HG03159 (cell line): ENCODE results near the gene COASY.
"Not testable (repeated sequence)": the region's sequence is repeated elsewhere in the genome, so short reads cannot be mapped to it uniquely, and the experiment has no call there.

Experiments used
- ATAC-seq: cut with Tn5 transposase; IDR thresholded peaks from one replicate; pipeline ENCODE4 v1.9.1; 2021; ENCODE audit warnings: mild to moderate bottlenecking, moderate library complexity; ENCODE audit not compliant: unreplicated experiment

Gene COASY

DNA sequence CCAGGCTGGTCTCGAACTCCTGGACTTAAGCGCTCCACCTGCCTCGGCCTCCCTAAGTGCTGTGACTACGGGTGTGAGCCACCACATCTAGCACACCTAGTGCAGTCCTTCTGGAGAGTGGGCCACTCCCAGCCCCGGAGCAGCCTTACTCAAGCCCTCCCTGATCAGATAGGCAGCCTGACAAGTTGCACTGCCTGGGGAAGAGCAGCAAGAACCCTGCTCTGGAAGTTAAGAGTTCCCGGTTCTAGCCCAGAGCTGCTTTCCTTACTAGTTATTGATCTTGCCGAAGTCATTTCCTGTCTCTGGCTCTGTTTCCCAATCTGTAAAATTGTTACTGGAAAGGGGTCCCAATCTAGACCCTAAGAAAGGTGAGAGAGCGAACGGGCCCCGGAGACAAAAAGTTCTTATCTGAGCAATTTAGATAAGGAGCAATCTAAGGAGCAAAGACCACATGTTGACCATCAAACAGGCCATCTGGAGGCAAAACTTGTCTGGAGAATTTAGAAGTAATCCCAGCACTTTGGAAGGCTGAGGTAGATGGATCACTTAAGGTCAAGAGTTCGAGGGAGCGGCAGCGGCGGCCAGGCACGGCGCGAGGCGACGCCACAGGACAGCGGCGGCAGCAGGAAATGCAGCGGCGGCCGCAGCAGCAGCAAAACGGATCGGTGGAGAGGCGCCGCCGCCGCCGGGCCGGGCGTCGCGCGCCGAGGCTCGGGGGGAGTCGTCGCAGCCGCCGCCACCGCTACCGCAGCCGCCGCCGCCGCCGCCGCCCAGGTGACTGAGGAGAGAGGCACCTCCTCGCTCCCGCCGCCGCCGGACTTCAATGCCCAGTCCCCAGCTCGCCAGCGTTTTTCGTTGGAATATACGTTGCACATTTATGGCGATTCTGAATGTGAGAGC lies 30.2 kb upstream of the COASY start:
- no peak for ATAC-seq

DNA sequence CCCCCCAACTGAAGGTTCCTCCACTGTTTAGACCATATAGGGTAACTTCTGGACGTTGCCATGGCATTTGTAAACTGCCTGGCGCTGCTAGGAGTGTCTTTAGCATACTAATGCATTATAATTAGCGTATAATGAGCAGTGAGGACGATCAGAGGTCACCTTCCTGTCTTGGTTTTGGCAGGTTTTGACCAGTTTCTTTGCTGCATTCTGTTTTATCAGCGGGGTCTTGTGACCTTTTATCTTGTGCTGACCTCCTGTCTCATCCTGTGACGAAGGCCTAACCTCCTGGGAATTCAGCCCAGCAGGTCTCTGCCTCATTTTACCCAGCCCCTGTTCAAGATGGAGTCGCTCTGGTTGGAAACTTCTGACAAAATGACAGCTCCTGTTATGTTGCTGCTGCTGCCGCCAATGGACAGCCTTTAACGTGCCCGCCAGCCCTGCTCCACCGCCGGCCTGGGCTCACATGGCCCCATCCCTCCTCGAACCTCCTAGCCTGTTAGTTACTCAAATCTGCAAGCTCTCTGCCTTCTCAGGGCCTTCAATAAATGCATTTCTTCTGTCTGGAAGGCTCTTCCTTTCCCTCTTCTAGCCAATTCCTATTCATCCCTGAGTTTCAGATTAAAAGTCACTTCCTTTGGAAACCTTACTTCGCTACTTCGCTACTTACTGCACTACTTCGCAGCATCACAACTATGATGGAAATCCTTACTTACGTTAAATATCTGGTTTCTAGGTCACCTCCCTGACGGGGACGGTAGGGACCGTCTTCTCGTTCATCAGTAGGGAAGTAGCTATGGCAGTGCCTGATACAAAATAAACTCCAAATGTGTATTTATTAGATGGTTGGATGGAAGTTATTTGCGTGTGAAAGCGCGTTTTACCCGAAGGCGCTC lies 26.5 kb upstream of the COASY start:
- ATAC-seq = no peak

DNA sequence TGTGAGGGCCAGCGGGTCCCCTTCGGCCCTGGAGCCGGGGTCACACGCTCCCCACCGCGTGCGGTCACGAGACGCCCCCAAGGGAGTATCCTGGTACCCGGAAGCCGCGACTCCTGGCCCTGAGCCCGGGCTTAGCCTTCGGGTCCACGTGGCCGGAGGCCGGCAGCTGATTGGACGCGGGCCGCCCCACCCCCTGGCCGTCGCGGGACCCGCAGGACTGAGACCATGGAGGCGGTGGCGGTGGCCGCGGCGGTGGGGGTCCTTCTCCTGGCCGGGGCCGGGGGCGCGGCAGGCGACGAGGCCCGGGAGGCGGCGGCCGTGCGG lies 25.9 kb upstream of the COASY start, which contains the start of gene NAGLU:
Gene NAGLU, plus strand, starts transcription at position 194 of the 324 bp plus-strand sequence. Its CDS starts 32 bp downstream, at position 226.
- ATAC-seq = peak; percentile 85

DNA sequence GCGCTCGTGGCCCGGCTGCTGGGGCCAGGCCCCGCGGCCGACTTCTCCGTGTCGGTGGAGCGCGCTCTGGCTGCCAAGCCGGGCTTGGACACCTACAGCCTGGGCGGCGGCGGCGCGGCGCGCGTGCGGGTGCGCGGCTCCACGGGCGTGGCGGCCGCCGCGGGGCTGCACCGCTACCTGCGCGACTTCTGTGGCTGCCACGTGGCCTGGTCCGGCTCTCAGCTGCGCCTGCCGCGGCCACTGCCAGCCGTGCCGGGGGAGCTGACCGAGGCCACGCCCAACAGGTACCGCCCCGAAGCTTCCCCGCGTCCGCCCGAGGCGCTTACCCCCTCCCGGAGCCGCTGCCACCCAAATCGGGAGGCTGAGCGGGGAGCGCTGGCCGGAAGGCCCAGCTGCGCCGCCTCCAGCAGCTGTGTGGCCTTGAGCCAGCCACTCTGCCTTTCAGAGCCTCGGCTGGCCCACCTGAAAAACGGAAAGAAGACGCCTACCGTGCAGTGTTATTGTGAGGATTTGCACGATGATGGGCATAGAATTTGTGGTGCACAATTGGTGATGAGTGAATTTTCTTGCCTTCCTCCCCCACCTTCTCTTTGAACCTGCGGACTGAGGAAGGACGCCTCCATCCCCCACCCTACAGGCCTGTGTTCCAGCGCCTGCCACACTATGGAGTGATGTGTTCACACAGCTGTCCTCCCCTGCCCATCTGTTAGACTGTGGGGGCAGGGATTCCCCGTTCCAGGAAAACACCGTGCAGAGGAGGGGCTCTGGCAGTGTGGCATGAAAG lies 25.4 kb upstream of the COASY start:
- ATAC-seq = peak; percentile 48

DNA sequence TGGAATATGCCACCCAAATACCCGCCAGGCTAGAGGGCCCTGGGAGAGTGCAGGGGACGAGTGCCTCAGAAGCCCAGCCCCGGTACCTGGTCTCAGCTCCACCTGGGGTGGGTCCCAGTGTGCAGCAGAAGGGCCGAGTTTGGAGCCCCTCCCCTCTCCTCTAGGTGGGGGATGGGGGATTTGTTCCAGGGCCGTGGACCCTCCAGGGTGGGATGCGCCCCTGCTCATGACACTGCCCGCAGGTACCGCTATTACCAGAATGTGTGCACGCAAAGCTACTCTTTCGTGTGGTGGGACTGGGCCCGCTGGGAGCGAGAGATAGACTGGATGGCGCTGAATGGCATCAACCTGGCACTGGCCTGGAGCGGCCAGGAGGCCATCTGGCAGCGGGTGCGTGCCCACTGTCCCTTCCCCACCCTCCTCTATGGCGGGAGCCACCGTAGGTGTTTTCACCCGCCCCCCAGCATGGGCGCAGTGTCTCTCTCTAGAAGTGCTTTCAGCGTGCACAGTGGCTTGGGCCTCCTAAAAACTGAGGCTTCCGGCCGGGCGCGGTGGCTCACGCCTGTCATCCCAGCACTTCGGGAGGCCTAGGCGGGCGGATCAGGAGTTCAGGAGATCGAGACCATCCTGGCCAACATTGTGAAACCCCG lies 24.7 kb upstream of the COASY start:
- ATAC-seq = no peak

DNA sequence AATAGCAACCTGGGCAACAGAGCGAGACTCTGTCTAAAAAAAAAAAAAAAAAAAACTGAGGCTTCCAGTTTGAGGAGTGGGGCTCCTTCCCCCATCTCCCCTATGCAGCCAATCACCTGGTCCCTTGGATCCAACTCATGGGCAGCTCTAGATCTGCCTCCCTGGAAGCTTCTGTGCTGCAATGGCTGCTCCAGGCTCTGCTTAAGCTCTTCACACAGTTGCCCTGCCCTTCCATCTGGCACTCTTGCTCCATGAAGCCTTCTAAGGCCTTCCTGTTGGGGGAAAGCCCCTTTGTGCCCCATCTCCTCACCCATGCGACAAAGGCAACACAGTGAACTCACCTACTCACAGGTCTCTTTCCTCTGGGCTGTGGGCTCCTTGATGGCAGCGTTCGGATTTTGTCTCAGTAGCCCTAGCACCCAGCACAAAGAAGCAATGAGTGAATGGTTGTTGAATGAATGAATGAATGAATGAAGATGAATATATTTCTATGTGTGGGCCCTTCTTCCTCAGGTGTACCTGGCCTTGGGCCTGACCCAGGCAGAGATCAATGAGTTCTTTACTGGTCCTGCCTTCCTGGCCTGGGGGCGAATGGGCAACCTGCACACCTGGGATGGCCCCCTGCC lies 24.0 kb upstream of the COASY start:
- ATAC-seq = no peak

DNA sequence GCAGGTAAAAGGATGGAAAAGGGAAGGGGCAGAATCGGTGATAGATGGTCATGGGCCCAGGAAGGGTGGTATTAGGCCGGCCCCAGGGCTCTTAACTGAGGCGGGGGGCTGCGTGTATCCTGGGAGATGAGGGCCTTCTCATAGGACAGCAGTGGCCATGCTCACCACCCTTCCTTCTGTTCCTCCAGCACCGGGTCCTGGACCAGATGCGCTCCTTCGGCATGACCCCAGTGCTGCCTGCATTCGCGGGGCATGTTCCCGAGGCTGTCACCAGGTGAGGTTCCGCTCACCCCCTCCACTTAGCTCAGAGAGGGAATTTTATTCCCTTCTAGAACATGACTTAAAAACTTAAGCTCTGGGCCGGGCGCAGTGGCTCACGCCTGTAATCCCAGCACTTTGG lies 23.5 kb upstream of the COASY start:
- no peak for ATAC-seq

DNA sequence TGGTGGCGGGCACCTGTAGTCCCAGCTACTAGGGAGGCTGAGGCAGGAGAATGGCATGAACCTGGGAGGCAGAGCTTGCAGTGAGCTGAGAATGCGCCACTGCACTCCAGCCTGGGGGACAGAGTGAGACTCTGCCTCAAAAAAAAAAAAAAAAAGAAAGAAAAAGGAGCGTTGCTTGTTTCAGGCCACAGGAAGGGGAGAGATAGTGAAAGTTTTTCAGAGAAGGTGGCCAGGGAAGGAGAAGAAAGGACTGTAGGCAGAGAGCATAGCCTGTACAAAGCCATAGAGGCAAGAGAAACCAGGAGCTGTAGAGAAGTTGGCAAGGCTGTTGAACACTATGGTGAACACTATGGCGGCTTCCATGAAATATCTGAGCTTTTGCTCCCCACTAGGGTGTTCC lies 21.4 kb upstream of the COASY start:
- ATAC-seq = not testable (repeated sequence)

DNA sequence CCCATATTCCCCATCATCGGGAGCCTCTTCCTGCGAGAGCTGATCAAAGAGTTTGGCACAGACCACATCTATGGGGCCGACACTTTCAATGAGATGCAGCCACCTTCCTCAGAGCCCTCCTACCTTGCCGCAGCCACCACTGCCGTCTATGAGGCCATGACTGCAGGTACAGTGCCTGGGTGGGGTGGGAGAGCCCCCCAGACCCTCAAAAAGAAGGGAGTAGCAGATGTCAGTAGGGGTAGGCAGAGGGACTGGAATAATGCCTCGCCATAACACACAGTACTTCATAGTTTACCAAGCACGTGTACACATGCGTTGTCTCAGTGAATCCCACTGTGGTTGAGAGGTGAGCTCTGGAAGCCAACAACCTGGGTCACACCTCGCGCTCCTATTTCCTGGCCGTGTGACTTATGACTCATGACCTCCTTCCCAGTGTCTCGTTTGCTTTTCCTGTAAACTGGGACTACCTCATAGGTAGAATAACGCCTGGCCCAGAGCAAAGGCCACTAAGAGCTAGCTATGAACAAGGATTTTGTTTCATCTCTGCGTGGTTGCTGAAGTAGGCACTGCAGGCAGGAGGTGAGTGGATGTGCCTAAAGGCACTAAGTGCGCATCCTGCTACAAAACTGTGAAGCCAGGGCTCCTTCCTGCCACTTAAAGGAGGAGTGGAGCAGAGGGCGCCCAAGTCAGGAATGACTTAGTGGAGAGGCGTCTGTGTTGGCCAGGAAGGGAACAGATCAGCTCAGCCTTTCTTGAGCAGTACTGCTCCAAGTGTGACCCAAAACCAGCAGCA lies 20.7 kb upstream of the COASY start:
- no peak for ATAC-seq

DNA sequence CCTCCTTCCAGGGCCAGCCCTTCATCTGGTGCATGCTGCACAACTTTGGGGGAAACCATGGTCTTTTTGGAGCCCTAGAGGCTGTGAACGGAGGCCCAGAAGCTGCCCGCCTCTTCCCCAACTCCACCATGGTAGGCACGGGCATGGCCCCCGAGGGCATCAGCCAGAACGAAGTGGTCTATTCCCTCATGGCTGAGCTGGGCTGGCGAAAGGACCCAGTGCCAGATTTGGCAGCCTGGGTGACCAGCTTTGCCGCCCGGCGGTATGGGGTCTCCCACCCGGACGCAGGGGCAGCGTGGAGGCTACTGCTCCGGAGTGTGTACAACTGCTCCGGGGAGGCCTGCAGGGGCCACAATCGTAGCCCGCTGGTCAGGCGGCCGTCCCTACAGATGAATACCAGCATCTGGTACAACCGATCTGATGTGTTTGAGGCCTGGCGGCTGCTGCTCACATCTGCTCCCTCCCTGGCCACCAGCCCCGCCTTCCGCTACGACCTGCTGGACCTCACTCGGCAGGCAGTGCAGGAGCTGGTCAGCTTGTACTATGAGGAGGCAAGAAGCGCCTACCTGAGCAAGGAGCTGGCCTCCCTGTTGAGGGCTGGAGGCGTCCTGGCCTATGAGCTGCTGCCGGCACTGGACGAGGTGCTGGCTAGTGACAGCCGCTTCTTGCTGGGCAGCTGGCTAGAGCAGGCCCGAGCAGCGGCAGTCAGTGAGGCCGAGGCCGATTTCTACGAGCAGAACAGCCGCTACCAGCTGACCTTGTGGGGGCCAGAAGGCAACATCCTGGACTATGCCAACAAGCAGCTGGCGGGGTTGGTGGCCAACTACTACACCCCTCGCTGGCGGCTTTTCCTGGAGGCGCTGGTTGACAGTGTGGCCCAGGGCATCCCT lies 18.5 kb upstream of the COASY start:
- no peak for ATAC-seq

DNA sequence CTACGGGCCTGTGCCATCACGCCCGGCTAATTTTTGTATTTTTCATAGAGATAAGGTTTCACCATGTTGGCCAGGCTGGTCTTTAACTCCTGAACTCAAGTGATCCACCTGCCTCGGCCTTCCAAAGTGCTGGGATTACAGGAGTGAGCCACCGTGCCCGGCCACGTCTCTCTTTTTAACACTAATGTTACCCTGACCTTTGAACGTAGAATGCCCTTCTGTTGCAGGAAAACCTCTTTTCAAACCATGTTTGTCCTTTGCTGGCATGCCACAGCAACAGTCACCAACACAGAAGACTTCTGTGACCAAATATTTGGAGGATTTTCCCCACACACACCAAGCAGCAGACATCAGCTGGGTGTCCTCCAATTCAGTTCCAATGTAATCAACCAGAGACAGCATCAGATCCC lies 17.1 kb upstream of the COASY start:
- ATAC-seq = no peak

DNA sequence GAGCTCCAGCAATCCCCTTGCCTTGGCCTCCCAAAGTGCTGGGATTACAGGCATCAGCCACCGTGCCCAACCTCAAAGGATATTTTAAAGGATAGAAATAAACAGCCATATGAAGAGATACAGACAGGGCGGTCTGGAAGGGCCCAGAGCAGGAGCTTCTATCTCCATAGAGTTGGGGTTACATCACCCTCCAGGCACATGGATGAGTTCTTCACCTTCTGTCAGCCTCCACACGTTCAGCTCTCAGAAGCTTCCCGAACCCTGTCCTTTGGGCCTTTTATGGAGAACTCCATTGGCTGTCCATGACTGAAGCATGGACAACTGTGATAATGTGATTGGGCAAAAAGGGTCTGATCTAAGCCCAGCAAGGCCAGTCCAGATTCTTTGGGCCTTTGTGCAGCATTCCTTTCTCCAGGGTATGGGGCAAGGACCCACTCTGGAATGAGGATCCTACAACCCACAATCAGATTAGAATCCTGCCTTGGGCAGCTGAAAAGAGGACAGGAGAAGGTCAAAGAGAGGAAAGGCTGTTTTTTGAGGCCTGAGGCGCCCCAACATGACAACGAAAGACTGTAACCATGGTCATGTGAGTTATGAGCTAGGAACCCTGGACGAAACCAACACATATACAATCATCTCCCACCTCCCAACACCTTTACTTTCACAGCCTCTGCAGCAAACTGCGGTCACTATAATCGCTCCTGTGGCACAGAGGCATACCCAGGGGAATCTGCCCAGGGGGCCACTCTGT lies 16.0 kb upstream of the COASY start:
- ATAC-seq = not testable (repeated sequence)

DNA sequence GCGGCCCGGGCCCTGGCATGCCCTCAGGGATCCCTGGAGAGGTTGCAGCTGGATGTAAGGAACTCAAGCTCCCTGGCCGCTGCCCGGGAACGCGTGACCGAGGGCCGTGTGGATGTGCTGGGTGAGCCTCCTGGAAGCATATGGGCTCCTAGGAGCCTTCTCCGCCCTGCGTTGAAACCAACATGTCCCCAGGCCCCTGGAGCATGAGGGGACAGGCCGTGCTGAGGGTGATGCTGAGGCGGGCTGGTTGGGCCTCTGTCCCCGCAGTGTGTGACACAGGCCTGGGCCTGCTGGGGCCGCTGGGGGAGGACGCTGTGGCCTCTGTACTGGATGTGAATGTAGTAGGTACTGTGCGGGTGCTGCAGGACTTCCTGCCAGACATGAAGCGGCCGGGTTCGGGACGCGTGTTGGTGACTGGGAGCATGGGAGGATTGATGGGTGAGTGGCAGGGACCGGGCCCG lies 14.9 kb upstream of the COASY start:
- ATAC-seq = no peak

DNA sequence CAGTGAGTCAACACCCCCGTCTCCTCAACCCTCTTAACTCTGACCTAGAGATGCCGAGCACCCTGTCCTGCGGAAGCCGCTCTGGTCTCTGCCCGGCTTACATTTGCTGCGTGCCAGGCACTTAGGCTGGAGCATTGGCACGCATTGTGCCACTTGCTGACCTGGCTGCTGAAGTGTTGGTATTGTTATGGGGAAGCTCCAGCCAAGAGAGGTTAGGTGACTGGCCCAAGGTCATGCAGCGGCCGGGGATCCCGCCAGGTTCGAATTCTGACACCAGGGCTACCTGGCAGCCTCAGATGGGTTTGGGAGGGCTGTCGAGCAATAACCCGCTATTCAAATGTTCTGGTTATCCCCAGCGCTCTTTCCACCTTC lies 14.3 kb upstream of the COASY start:
- no peak for ATAC-seq

DNA sequence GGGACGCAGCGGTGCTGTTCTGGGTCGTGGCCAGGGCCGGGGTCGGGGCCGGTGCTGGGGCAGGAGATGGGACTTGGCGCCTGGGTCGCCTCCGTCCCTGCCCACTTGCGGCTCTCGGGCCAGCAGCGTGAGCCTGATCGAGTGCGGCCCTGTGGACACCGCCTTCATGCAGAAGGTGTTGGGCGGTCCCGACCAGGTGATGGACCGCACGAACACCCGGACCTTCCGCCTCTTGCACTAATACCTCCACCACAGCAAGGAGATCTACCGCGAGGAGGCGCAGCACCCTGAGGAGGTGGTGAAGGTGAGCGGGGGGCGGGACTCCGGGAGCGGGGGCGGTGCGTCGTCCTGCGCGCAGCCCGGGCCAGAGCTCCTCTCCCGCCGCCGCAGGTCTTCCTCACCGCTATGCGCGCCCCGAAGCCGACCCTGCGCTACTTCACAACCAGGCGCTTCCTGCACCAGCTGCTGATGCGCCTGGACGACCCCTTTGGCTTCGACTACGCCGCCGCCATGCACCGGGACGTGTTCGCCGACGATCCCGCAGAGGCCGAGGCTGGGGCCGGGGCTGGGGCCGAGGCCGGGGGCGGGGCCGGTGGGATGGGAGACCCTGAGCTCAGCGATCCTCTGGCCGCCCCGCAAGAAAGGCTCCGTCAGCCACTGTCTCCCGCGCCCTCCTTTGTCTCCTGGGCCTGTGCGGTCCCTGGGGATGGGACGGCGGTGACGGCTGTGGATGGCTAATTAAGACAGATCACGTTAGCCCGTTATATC lies 13.7 kb upstream of the COASY start:
- ATAC-seq = peak; percentile 55

DNA sequence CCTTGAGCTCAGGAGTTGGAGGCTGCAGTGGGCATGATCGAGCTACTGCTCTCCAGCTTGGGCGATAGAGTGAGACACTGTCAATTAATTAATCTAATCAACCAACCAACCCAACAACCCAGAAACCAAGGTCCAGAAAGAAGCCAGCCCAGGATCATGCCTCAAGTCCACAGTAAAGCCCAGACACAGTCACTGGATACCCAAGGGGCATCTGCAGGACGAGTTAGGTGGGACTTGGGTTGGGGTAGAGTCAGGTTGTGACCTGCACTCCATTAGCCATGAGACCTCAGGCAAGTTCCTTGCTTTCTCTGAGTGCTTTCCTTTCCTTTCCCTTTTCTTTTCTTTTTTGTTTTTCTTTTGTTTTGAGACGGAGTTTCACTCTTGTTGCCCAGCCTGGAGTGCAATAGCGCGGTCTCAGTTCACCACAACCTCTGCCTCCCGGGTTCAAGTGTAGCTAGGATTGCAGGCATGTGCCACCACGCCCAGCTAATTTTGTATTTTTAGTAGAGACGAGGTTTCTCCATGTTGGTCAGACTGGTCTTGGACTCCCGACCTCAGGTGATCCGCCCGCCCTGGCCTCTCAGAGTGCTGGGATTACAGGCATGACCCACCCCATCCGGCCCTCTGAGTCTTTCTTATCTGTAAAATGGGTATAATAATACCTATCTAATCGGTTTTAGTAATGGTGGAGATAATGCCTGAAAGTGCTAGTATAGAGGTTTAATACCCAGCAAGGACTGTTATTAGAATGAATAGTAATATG lies 12.8 kb upstream of the COASY start:
- ATAC-seq = no peak
